IMR-90 (cell line): Measurements from ENCODE around the gene VPS35L. TPM values are rescaled to one million over a fixed set of nuclear protein-coding genes. Genes with fewer than 3 reads are reported as not detected.

Experiments
- ATAC-seq: fragments of 200-7000 bp; cut with Tn5 transposase; 2 replicates; pipeline ENCODE4 v1.9.1; 2020; ENCODE audit warnings: low read depth, mild to moderate bottlenecking, moderate library complexity
- BruUV-seq: library from RNA; stranded (reverse); fragments of 400-500 nt; replicated peaks from 2 replicates; lab custom pipeline; 2021; lab: Mats Ljungman, UMichigan
- CTCF ChIA-PET: fragments of 300-600 bp; formaldehyde crosslinking; extraction: SDS; loops from one replicate; lab custom pipeline; 2021; ENCODE audit warnings: antibody characterized with exemption; lab: Yijun Ruan, JAX
- POLR2A ChIA-PET: fragments of 300-600 bp; sonication (Branson Sonifier 250); formaldehyde crosslinking; loops from one replicate; lab custom pipeline; 2022; ENCODE audit warnings: antibody characterized with exemption; ENCODE audit not compliant: unreplicated experiment; lab: Charles Lee
- DNase-seq: peaks from one replicate; pipeline ENCODE4 v3.0.0; 2013
- H2AFZ ChIP-seq: replicated peaks from 2 replicates; pipeline ENCODE3; 2013; ENCODE audit warnings: low read length, mild to moderate bottlenecking; ENCODE audit not compliant: poor library complexity
- H2AK5ac ChIP-seq: 2 replicates; pipeline ENCODE4 v1.6.1; 2013; ENCODE audit warnings: low read depth, low read length, inconsistent platforms
- H2AK9ac ChIP-seq: replicated peaks from 2 replicates; pipeline ENCODE3; 2013; ENCODE audit warnings: mild to moderate bottlenecking, low read depth, low read length, moderate library complexity; ENCODE audit not compliant: poor library complexity
- H2BK120ac ChIP-seq: 2 replicates; pipeline ENCODE4 v1.6.1; 2013; ENCODE audit warnings: low read depth, low read length, inconsistent platforms
- H2BK15ac ChIP-seq: 3 replicates; pipeline ENCODE4 v1.6.1; 2013; ENCODE audit warnings: low read depth, low read length, inconsistent platforms
- H2BK20ac ChIP-seq: 2 replicates; pipeline ENCODE4 v1.6.1; 2013; ENCODE audit warnings: low read depth, mild to moderate bottlenecking, inconsistent platforms, low read length, moderate library complexity
- H2BK5ac ChIP-seq: 2 replicates; pipeline ENCODE4 v1.6.1; 2013; ENCODE audit warnings: mild to moderate bottlenecking, low read depth, low read length, inconsistent platforms; ENCODE audit not compliant: poor library complexity, severe bottlenecking
- H3K14ac ChIP-seq: replicated peaks from 2 replicates; pipeline ENCODE4 v1.6.1; 2013; ENCODE audit warnings: low read depth, low read length, inconsistent platforms
- H3K18ac ChIP-seq: 2 replicates; pipeline ENCODE4 v1.6.1; 2013; ENCODE audit warnings: low read depth, low read length, control low read depth
- H3K23ac ChIP-seq: 2 replicates; pipeline ENCODE4 v1.6.1; 2013; ENCODE audit warnings: low read depth, low read length, inconsistent platforms
- H3K27ac ChIP-seq: 2 replicates; pipeline ENCODE4 v1.5.1; 2013; ENCODE audit warnings: mild to moderate bottlenecking, control low read depth, low read length; ENCODE audit not compliant: insufficient read depth
- H3K27me3 ChIP-seq: 2 replicates; pipeline ENCODE4 v1.6.1; 2013; ENCODE audit warnings: low read length; ENCODE audit not compliant: control insufficient read depth, insufficient read depth
- H3K36me3 ChIP-seq: 2 replicates; pipeline ENCODE4 v1.6.1; 2013; ENCODE audit warnings: low read length, mixed read lengths; ENCODE audit not compliant: control insufficient read depth, insufficient read depth
- H3K4ac ChIP-seq: 2 replicates; pipeline ENCODE4 v1.6.1; 2013; ENCODE audit warnings: low read depth, low read length, inconsistent platforms
- H3K4me1 ChIP-seq: 2 replicates; pipeline ENCODE4 v1.6.1; 2013; ENCODE audit warnings: low read length, mixed read lengths; ENCODE audit not compliant: control insufficient read depth, insufficient read depth
- H3K4me2 ChIP-seq: 2 replicates; pipeline ENCODE4 v1.6.1; 2013; ENCODE audit warnings: low read depth, mild to moderate bottlenecking, control low read depth, low read length, moderate library complexity
- H3K4me3 ChIP-seq: 2 replicates; pipeline ENCODE4 v1.5.1; 2013; ENCODE audit warnings: low read depth, mild to moderate bottlenecking, control low read depth, low read length, moderate library complexity; ENCODE audit not compliant: insufficient read depth
- H3K56ac ChIP-seq: 2 replicates; pipeline ENCODE4 v1.6.1; 2013; ENCODE audit warnings: low read length, inconsistent platforms; ENCODE audit not compliant: insufficient read depth; ENCODE audit errors: extremely low read depth
- H3K79me1 ChIP-seq, 2 experiments: 2 replicates each; pipeline ENCODE4 v1.6.1; 2013; ENCODE audit warnings: low read length in 2 of 2, inconsistent platforms in 1 of 2, low read depth in 1 of 2
- H3K9ac ChIP-seq: 2 replicates; pipeline ENCODE4 v1.6.1; 2013; ENCODE audit warnings: low read depth, low read length, control low read depth
- H3K9me1 ChIP-seq: 2 replicates; pipeline ENCODE4 v1.6.1; 2013; ENCODE audit warnings: low read length, inconsistent platforms; ENCODE audit not compliant: insufficient read depth
- H3K9me3 ChIP-seq: 2 replicates; pipeline ENCODE4 v1.6.1; 2013; ENCODE audit warnings: low read length; ENCODE audit not compliant: control insufficient read depth, insufficient read depth
- H4K20me1 ChIP-seq: 2 replicates; pipeline ENCODE4 v1.6.1; 2013; ENCODE audit warnings: low read length, inconsistent platforms; ENCODE audit not compliant: insufficient read depth
- H4K5ac ChIP-seq: 2 replicates; pipeline ENCODE4 v1.6.1; 2013; ENCODE audit warnings: mild to moderate bottlenecking, low read depth, low read length, control low read depth
- H4K8ac ChIP-seq, 2 experiments: 2 replicates each; pipeline ENCODE4 v1.6.1; 2013; ENCODE audit warnings: low read depth in 2 of 2, low read length in 2 of 2, control low read depth in 1 of 2, inconsistent platforms in 1 of 2
- H4K91ac ChIP-seq: 2 replicates; pipeline ENCODE4 v1.6.1; 2013; ENCODE audit warnings: low read depth, low read length, inconsistent platforms; ENCODE audit not compliant: insufficient read depth
- BHLHE40 ChIP-seq: fragments of 150-350 bp; IDR thresholded peaks from 2 replicates; pipeline ENCODE4 v1.6.1; 2016; ENCODE audit warnings: mild to moderate bottlenecking, low read depth, low read length
- CEBPB ChIP-seq: IDR thresholded peaks from 2 replicates; pipeline ENCODE4 v1.6.1; 2012; ENCODE audit warnings: low read depth, low read length, improper control_type of control experiment
- CHD1 ChIP-seq: IDR thresholded peaks from 2 replicates; pipeline ENCODE4 v1.6.1; 2012; ENCODE audit warnings: low read depth, low read length, improper control_type of control experiment
- ELK1 ChIP-seq: fragments of 150-350 bp; IDR thresholded peaks from 2 replicates; pipeline ENCODE4 v1.6.1; 2016; ENCODE audit warnings: low read depth, mild to moderate bottlenecking, low read length, moderate library complexity, borderline replicate concordance
- MAFK ChIP-seq: IDR thresholded peaks from 2 replicates; pipeline ENCODE4 v1.6.1; 2012; ENCODE audit warnings: low read depth, low read length, improper control_type of control experiment
- MAZ ChIP-seq: IDR thresholded peaks from 2 replicates; pipeline ENCODE4 v1.6.1; 2012; ENCODE audit warnings: low read depth, mild to moderate bottlenecking, low read length, improper control_type of control experiment, moderate library complexity, borderline replicate concordance
- MXI1 ChIP-seq: IDR thresholded peaks from 2 replicates; pipeline ENCODE4 v1.6.1; 2012; ENCODE audit warnings: low read depth, mild to moderate bottlenecking, low read length, moderate library complexity, borderline replicate concordance
- NFE2L2 ChIP-seq: fragments of 150-350 bp; IDR thresholded peaks from 2 replicates; pipeline ENCODE4 v1.6.1; 2016; ENCODE audit warnings: low read depth, mild to moderate bottlenecking, low read length
- POLR2A ChIP-seq: IDR thresholded peaks from 2 replicates; pipeline ENCODE4 v1.6.1; 2012; ENCODE audit warnings: mild to moderate bottlenecking, low read depth, low read length
- RCOR1 ChIP-seq: IDR thresholded peaks from 2 replicates; pipeline ENCODE4 v1.6.1; 2012; ENCODE audit warnings: mild to moderate bottlenecking, low read length, improper control_type of control experiment; ENCODE audit not compliant: insufficient replicate concordance
- RFX5 ChIP-seq: IDR thresholded peaks from 2 replicates; pipeline ENCODE4 v1.8.0; 2012; ENCODE audit warnings: low read depth, mild to moderate bottlenecking, low read length, moderate library complexity
- WGBS, 2 experiments: methylation state at CpG; one replicate each; pipeline versions ENCODE4 v1.1.5 to v1.1.7; 2013; ENCODE audit warnings: missing lambda C conversion rate in 2 of 2; ENCODE audit not compliant: insufficient read length in 1 of 2; ENCODE audit errors: extremely low coverage in 2 of 2; 5-methylcytosine and 5-hydroxymethylcytosine counted together
- dilution Hi-C: fragments of 300-500 bp; cut with HindIII; formaldehyde crosslinking; loops from one replicate; pipeline ENCODE4 v1.14.3; 2018; ENCODE audit warnings: low sequenced_read_pairs; ENCODE audit not compliant: unreplicated experiment
- in situ Hi-C: fragments of 300-500 bp; cut with MboI; formaldehyde crosslinking; loops from 3 replicates; pipeline ENCODE4 v1.14.3; 2019; ENCODE audit warnings: low sequenced_read_pairs, inconsistent platforms, mixed read lengths
- intact Hi-C: fragments of 100-400 bp; cut with micrococcal nuclease; formaldehyde crosslinking; loops from 2 replicates; pipeline ENCODE4 v1.10.0; 2022
- polyA plus RNA-seq, 3 experiments: library from polyadenylated mRNA; depleted of rRNA; stranded (reverse); fragments of >200 nt; gene quantifications; 2 replicates each; pipeline ENCODE4 v1.2.3, GENCODE V29; 2012; ENCODE audit warnings: low replicate concordance in 1 of 3
- total RNA-seq: library from RNA; depleted of rRNA; stranded (reverse); fragments of >200 nt; gene quantifications from 2 replicates; pipeline ENCODE4 v1.2.3, GENCODE V29; 2012
- TF ChIP-seq, protein P1 (sequence below): conservative IDR thresholded peaks from 2 replicates; pipeline ENCODE4 v1.5.1; 2012; ENCODE audit warnings: mild to moderate bottlenecking, low read depth, low read length, improper control_type of control experiment

VPS35L gene
- total and polyA plus RNA-seq, 2 of the 4 experiments (the other 2 are of a cell fraction) = 28.0 to 40.1 TPM

GRCh38 chr16:19621445-19621844, 65.9 kb downstream of the VPS35L start:
- in situ Hi-C loops (loop anchor here (25.0 kb wide), 1 partner anchor 766 kb away; no protein-coding TSS in a partner anchor), intact Hi-C loops (no loop called here)

More at GRCh38 chr16:19621445-19621844, 65.9 kb downstream of the VPS35L start:
- no peak overlapping the region for H3K23ac ChIP-seq
- no peak overlapping the region for H3K4me3 ChIP-seq
- no peak overlapping the region for H2AFZ ChIP-seq
- H2BK20ac ChIP-seq = no peak overlapping the region
- H3K18ac ChIP-seq = no peak overlapping the region
- no peaks in the 10 kb centered on the region for H3K79me1 ChIP-seq
- no CpG with 5 or more reads among the region's 3 CpGs for WGBS, 2 experiments
- H3K4ac ChIP-seq = no peak overlapping the region
- CTCF ChIA-PET = no interaction called here
- H3K27me3 ChIP-seq = no peaks in the 10 kb centered on the region
- no peaks in the 10 kb centered on the region for H3K4me1 ChIP-seq
- BruUV-seq = no TSS peak
- no peak overlapping the region for H2AK5ac ChIP-seq
- POLR2A ChIA-PET = no interaction called here
- no peak overlapping the region for H2BK120ac ChIP-seq
- no peak overlapping the region for H3K9ac ChIP-seq
- no peak overlapping the region for H3K14ac ChIP-seq
- H3K56ac ChIP-seq = no peak overlapping the region
- DNase-seq (no peak), ATAC-seq (no peak)
- H3K9me3 ChIP-seq = no peaks in the 10 kb centered on the region
- H3K27ac ChIP-seq = no peak overlapping the region
- H2BK5ac ChIP-seq = no peak overlapping the region
- no peak overlapping the region for H4K5ac ChIP-seq
- no peaks in the 10 kb centered on the region; the same call in 1 of the 2 replicates for H3K9me1 ChIP-seq
- H4K20me1 ChIP-seq = no peaks in the 10 kb centered on the region
- H3K36me3 ChIP-seq = peaks cover 24% of the 10 kb centered on the region
- H4K8ac ChIP-seq = no peak overlapping the region
- TF ChIP-seq MAFK (no peak), CEBPB (no peak), RFX5 (no peak), BHLHE40 (no peak), NFE2L2 (no peak), POLR2A (no peak), MXI1 (no peak), ELK1 (no peak), MAZ (no peak), RCOR1 (no peak), CHD1 (no peak)
- TF ChIP-seq, protein P1, sequence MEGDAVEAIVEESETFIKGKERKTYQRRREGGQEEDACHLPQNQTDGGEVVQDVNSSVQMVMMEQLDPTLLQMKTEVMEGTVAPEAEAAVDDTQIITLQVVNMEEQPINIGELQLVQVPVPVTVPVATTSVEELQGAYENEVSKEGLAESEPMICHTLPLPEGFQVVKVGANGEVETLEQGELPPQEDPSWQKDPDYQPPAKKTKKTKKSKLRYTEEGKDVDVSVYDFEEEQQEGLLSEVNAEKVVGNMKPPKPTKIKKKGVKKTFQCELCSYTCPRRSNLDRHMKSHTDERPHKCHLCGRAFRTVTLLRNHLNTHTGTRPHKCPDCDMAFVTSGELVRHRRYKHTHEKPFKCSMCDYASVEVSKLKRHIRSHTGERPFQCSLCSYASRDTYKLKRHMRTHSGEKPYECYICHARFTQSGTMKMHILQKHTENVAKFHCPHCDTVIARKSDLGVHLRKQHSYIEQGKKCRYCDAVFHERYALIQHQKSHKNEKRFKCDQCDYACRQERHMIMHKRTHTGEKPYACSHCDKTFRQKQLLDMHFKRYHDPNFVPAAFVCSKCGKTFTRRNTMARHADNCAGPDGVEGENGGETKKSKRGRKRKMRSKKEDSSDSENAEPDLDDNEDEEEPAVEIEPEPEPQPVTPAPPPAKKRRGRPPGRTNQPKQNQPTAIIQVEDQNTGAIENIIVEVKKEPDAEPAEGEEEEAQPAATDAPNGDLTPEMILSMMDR = no peak
- H4K91ac ChIP-seq = no peak overlapping the region
- H2BK15ac ChIP-seq = no peak overlapping the region
- dilution Hi-C loops = loop anchor here (25.0 kb wide), 1 partner anchor 266 kb away; the partner anchor contains the start of gene GPRC5B
- H3K4me2 ChIP-seq = no peak overlapping the region
- H2AK9ac ChIP-seq = no peak overlapping the region
